DOHH2 (cell line): ENCODE measurements around the gene MSRB3.

Experiments used
- H3F3A ChIP-seq: fragments of 200-600 bp; sonication (generic), shearing (Covaris generic); 2 replicates; pipeline ENCODE4 v1.6.0; 2016; ENCODE audit warnings: antibody characterized with exemption, mild to moderate bottlenecking; ENCODE audit not compliant: control insufficient read depth, insufficient read depth
- H3K27ac ChIP-seq: fragments of 200-600 bp; sonication (generic); 2 replicates; pipeline ENCODE4 v1.5.1; 2014; ENCODE audit warnings: low read depth, mild to moderate bottlenecking, low read length, moderate library complexity
- H3K27me3 ChIP-seq: fragments of 200-600 bp; sonication (generic); 2 replicates; pipeline ENCODE4 v1.6.1; 2014; ENCODE audit warnings: mild to moderate bottlenecking, low read length, mixed read lengths; ENCODE audit not compliant: control insufficient read depth
- H3K36me3 ChIP-seq: fragments of 200-600 bp; sonication (generic); 2 replicates; pipeline ENCODE4 v1.6.1; 2014; ENCODE audit warnings: mild to moderate bottlenecking, low read length, moderate library complexity, mixed read lengths; ENCODE audit not compliant: control insufficient read depth
- H3K4me1 ChIP-seq: fragments of 200-600 bp; sonication (generic); 2 replicates; pipeline ENCODE4 v1.6.1; 2014; ENCODE audit warnings: mild to moderate bottlenecking, low read length, mixed read lengths; ENCODE audit not compliant: control insufficient read depth
- H3K4me2 ChIP-seq: fragments of 200-600 bp; sonication (generic); 2 replicates; pipeline ENCODE4 v1.6.0; 2014; ENCODE audit warnings: mild to moderate bottlenecking, low read length, moderate library complexity
- H3K4me3 ChIP-seq: fragments of 200-600 bp; sonication (generic); 2 replicates; pipeline ENCODE4 v1.5.1; 2014; ENCODE audit warnings: mild to moderate bottlenecking, low read length, mixed read lengths
- H3K79me2 ChIP-seq: fragments of 200-600 bp; sonication (generic); 2 replicates; pipeline ENCODE4 v1.6.1; 2014; ENCODE audit warnings: mild to moderate bottlenecking, low read length, mixed read lengths; ENCODE audit not compliant: control insufficient read depth
- H3K9me2 ChIP-seq: fragments of 200-600 bp; sonication (generic); replicated peaks from 2 replicates; pipeline ENCODE4 v1.6.1; 2014; ENCODE audit warnings: mild to moderate bottlenecking, low read length, mixed read lengths; ENCODE audit not compliant: control insufficient read depth
- H3K9me3 ChIP-seq: fragments of 200-600 bp; sonication (generic); 2 replicates; pipeline ENCODE4 v1.6.1; 2014; ENCODE audit warnings: antibody characterized with exemption, low read length, mixed read lengths; ENCODE audit not compliant: control insufficient read depth, insufficient read depth
- H4K20me1 ChIP-seq: fragments of 200-600 bp; sonication (generic); 2 replicates; pipeline ENCODE4 v1.6.0; 2014; ENCODE audit warnings: low read depth, mild to moderate bottlenecking, antibody characterized with exemption, low read length, moderate library complexity; ENCODE audit not compliant: control insufficient read depth, insufficient read depth
- CTCF ChIP-seq: fragments of 200-600 bp; sonication (generic); IDR thresholded peaks from one replicate; pipeline ENCODE4 v1.5.1; 2014; ENCODE audit warnings: antibody characterized with exemption, mild to moderate bottlenecking, low read depth, low read length; ENCODE audit not compliant: poor library complexity, severe bottlenecking
- EZH2phosphoT487 ChIP-seq: fragments of 200-600 bp; sonication (generic); IDR thresholded peaks from 2 replicates; pipeline ENCODE4 v1.6.1; 2017; ENCODE audit warnings: borderline replicate concordance, mild to moderate bottlenecking, antibody characterized with exemption, low read length, moderate library complexity, mixed read lengths

MSRB3 gene

GRCh38 chr12:65368055-65368454 is 89.6 kb downstream of the MSRB3 start:
- H3K27me3 ChIP-seq, result no peaks in the 10 kb centered on the region
- H3K36me3 ChIP-seq, result no peaks in the 10 kb centered on the region
- H3K4me2 ChIP-seq, result no peak overlapping the region
- H3K4me1 ChIP-seq, result no peaks in the 10 kb centered on the region
- H3K9me2 ChIP-seq, result no peaks in the 10 kb centered on the region
- no peaks in the 10 kb centered on the region for H3K9me3 ChIP-seq
- H3F3A ChIP-seq, result no peaks in the 10 kb centered on the region
- H3K4me3 ChIP-seq, result no peak overlapping the region
- no peaks in the 10 kb centered on the region for H4K20me1 ChIP-seq
- H3K79me2 ChIP-seq, result no peaks in the 10 kb centered on the region
- no peak for TF ChIP-seq EZH2phosphoT487
- H3K27ac ChIP-seq, result no peak overlapping the region

GRCh38 chr12:65372574-65372973 is 94.1 kb downstream of the MSRB3 start:
- no peaks in the 10 kb centered on the region for H3K9me3 ChIP-seq
- H3K36me3 ChIP-seq, result no peaks in the 10 kb centered on the region
- H3K79me2 ChIP-seq, result no peaks in the 10 kb centered on the region
- no peaks in the 10 kb centered on the region for H3K4me1 ChIP-seq
- H3K27ac ChIP-seq, result no peak overlapping the region
- H3F3A ChIP-seq, result no peaks in the 10 kb centered on the region
- no peak overlapping the region for H3K4me2 ChIP-seq
- H3K4me3 ChIP-seq, result no peak overlapping the region
- no peaks in the 10 kb centered on the region for H4K20me1 ChIP-seq
- TF ChIP-seq EZH2phosphoT487, result no peak
- TF ChIP-seq CTCF, result no peak
- H3K9me2 ChIP-seq, result no peaks in the 10 kb centered on the region
- no peaks in the 10 kb centered on the region for H3K27me3 ChIP-seq

- Histone ChIP-seq H3F3A (no peaks in the 10 kb centered on the region), H3K4me3 (no peak overlapping the region), H3K4me2 (no peak overlapping the region), H3K27ac (no peak overlapping the region), H4K20me1 (no peaks in the 10 kb centered on the region), H3K36me3 (no peaks in the 10 kb centered on the region), H3K9me2 (no peaks in the 10 kb centered on the region), H3K9me3 (no peaks in the 10 kb centered on the region), H3K4me1 (no peaks in the 10 kb centered on the region), H3K79me2 (no peaks in the 10 kb centered on the region), H3K27me3 (no peaks in the 10 kb centered on the region)
- TF ChIP-seq CTCF (no peak), EZH2phosphoT487 (no peak)
These were observed 105.8 kb downstream of the MSRB3 start for GRCh38 chr12:65384240-65384639.

GRCh38 chr12:65387396-65387795 is 108.9 kb downstream of the MSRB3 start:
- no peaks in the 10 kb centered on the region for H3K9me3 ChIP-seq
- no peaks in the 10 kb centered on the region for H4K20me1 ChIP-seq
- no peaks in the 10 kb centered on the region for H3K4me1 ChIP-seq
- no peak overlapping the region for H3K4me2 ChIP-seq
- H3K27ac ChIP-seq, result no peak overlapping the region
- no peaks in the 10 kb centered on the region for H3K36me3 ChIP-seq
- TF ChIP-seq CTCF (no peak), EZH2phosphoT487 (no peak)
- H3K27me3 ChIP-seq, result no peaks in the 10 kb centered on the region
- no peaks in the 10 kb centered on the region for H3K79me2 ChIP-seq
- no peaks in the 10 kb centered on the region for H3K9me2 ChIP-seq
- H3K4me3 ChIP-seq, result no peak overlapping the region
- no peaks in the 10 kb centered on the region for H3F3A ChIP-seq
